Cardiac septum (tissue), 1 donor: Measurements from ENCODE around the gene PDZD2. TPM values are rescaled to one million over a fixed set of nuclear protein-coding genes. Genes with fewer than 3 reads are reported as not detected.

Experiments
- DNase-seq: peaks from one replicate; pipeline ENCODE4 v3.0.0-alpha.2; 2020; ENCODE audit warnings: low spot score
- intact Hi-C: fragments of 100-400 bp; cut with DNase I; formaldehyde crosslinking; loops from one replicate; pipeline ENCODE4 v1.14.0; 2022
- total RNA-seq: library from RNA; stranded (reverse); fragmentation: NEBNext Ultra II Directional; extraction: Animal tissue kit (Norgen Biotek cat#: 25700); gene quantifications from one replicate; pipeline ENCODE4 v1.2.1, GENCODE V29; 2021
- donor health status: DM: no; HTN: no; CAD: no.

PDZD2 gene
- total RNA-seq, 1 donor from 2014 or later, result 67.1 TPM

DNA sequence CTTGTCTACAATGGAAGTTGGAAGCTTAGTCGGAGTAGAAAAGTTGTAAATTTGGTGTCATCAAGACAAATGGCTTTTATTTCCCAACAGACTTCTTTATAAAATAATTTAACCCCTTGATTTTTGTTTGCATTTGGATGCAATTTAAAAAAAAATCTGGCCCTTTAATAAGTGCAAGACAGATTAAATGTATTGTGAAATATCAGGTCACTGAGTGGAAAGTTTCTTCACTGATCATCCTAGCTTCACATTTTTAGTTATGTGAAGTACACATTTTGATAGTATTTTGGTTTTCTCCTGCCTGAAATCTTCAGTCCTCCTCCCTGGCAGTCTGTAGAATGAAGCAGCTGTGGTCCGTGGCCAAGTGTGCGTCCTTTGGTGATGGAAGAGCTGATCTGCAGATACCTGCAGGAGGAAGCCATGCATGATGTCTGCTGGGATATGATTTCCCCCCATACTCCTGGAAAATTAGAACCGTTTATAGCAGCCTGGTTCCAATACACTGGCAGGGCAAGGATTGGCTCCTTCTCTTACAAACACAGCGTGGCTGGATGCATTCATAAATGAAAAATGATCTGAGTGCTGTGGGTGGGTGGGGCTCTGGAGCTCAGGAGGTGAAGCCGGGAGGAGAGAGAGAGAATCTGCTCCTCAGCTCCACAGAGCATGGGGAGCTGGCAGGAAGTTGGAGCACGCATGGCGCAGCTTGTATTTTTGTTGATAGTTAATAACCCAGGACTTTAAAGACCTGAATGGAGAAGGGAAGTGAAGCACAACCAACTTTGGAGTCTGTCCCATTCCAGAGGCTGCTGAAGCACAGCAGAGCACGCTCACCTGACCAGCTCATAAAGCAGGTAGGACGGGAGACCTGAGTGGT is 296.8 kb downstream of the PDZD2 start:
- DNase-seq, result no peak
- intact Hi-C loops, result no loop called here

DNA sequence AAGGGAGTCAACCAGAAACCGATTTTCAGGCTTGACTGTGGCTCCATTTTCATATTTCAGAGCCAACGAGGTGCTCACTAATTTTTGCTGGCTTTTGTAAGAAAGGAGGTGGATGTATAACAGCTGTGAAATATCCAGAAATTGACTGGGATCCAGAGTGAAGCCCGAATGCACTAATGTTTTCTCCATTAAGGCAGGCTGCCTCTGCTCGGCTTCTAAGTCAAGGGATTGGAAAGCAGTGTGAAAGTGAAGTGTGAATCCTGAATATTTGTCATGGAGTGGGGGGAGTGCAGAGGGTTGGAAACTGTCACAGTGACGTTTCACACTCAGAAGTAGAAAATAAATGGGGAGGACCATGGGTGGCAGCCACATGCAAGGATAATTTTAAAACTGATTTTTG is 297.8 kb downstream of the PDZD2 start:
- no peak for DNase-seq
- intact Hi-C loops, result no loop called here

DNA sequence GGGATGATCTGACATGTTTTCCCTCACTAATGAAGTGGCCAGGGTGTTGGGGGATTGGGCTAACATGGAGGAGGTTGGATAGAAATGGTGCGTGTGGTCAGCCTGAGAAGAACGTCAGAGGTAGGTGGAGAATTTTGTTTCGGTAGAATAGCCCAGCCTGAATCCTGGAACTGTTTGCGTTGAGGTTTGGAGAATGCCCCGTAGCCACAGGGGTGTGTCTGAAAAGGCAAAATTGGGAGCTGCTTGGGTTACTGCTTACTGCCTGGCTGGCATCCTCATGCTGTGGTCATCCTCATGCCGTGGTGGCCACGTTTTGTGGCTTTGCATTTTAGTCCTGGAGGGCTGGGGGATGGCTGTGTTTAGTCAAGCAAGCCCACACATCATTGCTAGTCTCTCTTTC is 298.3 kb downstream of the PDZD2 start:
- no peak for DNase-seq

DNA sequence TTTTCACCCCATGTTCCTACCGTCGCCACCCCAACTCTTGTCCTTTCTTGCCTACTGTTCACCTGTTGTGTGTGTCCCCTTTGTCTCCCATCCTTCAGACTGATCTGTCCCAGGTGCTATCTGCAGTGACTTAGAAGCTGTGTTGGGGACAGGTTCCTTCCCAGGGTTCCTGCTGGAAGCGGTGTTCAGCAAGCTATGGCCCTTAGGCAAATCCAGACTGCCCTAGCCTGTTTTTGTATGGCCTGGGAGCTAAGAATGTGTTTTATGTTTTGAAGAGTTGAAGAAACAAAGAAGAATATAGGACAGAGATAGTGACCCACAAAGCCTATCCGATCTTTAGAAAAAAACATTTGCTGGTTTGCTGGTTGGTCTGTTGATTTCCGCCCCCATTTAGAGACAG is 298.8 kb downstream of the PDZD2 start:
- no peak for DNase-seq
- intact Hi-C loops, result no loop called here

More for the DNA sequence above, 298.3 kb downstream of the PDZD2 start:
- intact Hi-C loops, result no loop called here

DNA sequence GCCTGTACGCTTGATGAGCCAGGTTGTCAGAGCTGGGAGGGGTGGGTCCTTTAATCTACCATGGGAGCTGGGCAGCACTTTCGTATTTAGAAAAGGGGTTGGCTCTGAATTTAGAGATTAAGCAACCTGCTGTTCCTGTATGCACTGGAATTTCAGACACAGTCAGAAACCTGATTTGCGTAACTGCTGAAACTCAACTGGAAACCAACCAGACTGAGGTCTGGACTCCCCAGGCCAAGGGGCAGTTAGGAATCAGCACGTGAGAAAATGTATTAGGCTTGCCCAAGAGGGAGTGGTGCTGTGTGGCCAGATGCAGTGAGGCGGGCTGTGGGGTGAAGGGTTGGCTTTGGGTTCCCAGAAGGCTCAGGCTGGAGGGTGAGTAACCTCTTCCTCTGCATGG is 300.2 kb downstream of the PDZD2 start:
- no peak for DNase-seq
- intact Hi-C loops, result no loop called here

DNA sequence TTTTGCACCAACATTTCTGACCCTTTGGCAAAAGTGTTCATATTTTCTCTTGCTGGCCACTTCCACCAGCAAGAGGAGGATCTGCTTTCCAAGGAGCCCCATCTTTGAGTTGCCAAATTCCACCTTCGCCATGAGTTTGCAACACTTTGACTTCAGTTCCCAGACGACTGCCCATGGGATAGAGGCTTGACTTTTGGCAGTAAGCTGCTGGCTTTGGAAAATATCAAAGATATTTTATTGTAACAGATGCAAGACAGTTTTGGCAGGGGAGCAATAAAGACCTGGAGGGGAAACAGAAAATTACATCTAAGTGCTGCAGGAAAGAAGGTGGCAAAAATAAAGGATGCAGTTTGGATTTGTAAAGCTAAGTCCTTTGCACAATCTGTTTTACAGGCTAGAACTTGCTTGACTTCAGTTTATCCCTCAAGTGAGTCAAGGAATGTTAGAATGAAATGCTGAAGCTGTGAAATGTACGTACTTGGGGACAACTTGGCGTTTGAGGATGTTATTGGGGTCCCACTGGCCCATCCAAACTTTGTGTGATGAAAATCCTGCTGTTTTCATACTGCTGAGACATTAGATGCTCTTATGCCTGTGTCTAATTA is 302.3 kb downstream of the PDZD2 start:
- intact Hi-C loops, result no loop called here
- DNase-seq, result no peak

DNA sequence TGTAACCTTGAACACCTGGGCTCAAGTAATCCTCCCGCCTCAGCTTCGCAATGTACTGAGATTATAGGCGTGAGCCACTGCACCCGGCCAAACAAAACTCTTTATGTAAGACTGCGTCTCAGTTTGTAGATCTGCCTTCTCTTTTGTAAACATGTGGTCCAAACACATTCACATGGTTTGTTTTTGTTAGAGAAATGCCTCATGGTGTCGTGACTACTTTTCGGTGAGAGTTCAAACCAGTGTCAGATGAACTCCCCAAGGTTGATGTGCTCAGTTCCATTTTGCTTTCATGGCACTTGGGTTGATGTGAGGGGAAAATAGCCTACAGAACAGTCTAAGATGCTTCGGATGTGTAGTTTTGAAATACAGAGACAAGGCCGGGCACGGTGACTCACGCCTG is 303.6 kb downstream of the PDZD2 start:
- no peak for DNase-seq
- intact Hi-C loops, result no loop called here

DNA sequence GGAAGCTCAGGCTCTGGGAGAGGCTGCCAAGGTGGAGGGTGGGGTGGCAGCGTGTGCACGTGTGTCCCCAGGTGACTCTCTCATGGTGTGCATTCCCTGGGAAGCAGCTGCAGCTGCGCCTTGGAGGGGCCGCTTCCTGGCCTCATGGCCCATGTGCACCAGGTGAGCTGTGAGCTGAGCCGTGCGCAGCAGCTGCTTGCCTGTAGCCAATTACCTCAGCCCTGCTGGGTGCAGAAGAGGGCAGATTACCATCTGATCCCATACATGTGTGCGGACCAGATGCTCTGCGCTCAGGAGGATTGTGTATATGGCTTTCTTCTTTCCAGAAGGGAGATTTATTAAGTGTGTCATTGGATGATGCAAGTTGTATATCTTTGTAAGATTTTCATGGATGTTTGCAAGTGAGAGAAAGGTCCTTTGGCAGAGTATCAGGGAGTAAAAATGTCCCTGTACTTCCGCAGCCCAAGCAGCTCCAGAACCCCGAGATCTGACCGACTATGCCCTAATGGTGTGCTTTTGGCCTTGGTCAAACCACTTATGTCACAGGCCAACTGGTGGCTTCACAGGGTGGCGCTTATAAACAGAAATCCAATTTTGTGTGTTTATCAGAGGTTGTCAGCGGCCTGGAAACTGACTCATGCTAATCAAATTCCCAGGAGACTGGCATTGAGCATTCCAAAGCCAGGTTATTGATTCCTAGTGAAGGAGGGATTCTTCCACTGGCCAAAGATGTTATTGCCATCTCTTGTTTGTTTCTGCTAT is 305.9 kb downstream of the PDZD2 start:
- DNase-seq, result no peak
- intact Hi-C loops, result no loop called here

DNA sequence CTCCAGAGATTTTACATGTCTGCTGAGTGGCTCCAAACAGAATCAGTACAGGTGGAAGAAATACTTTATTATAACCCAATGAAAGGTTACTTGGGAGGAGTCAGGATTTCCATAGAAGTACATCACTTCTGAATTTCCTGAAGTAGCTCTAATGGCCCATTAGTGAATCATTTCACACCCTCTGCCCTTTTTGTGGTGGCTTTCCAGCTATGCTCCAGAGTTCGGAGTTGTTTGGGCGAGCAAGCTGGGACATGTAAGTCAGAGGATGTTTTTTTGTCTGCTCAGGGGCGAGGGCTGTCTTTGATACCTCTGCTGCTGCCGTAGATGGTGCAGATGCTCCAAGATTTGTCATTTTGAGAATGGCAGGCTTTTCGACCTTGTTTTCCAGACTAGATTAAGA is 309.1 kb downstream of the PDZD2 start:
- no peak for DNase-seq
- intact Hi-C loops, result no loop called here

DNA sequence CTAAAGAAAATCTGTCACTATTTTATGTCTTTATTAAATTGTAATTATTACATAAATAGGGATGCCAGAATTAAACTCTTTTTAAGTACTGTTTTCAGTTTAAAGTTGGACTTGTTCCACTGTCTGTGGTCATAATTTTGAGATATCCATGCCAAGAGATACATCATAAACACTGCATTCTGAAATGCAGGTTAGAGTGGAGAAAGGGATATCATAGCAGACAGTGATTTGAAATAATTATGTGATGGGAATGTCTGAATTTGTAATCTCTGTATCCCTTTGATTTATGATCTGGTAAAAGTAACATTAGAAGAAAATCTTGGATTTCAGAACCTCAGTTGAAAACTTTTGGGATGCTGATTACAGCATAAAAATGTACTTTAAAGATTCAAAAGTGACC is 313.1 kb downstream of the PDZD2 start:
- no peak for DNase-seq
- intact Hi-C loops, result no loop called here

DNA sequence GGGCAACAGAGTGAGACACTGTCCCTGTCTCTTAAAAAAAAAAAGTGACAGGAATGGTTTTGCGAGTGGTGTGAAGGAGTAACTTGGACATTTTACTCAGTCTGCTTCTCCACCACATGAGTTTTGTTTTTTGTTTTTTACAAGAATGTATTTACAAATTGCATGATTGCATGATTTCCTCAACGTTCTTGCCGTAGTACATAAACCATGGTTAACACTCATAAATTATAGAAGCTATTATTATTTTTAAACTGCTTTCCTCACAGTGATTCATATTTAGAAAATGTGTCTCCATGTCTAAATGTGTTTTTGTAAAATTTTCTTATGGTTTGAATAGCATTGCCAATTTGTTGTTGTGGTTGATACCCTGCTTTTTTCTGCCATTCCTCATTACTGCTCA is 315.2 kb downstream of the PDZD2 start:
- no peak for DNase-seq
- intact Hi-C loops, result no loop called here

DNA sequence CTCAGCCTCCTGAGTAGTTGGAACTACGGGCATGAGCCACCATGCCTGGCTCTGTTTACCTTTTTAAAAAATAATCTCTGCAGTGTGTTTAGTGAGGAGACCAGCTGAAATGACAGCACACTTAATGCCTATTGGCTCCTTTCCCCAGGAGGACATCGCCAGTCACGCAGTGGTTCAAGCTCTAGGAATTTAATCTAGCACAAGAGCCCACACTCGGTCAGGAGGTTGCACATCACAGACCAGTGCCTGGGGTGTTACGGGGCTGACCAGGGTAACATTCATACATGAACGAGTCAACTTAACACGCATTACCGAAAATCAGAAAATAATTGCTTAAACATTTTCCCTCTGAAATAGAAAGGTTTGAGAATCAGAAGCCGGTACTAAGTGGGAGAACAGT is 318.2 kb downstream of the PDZD2 start:
- intact Hi-C loops, result no loop called here
- DNase-seq, result no peak

DNA sequence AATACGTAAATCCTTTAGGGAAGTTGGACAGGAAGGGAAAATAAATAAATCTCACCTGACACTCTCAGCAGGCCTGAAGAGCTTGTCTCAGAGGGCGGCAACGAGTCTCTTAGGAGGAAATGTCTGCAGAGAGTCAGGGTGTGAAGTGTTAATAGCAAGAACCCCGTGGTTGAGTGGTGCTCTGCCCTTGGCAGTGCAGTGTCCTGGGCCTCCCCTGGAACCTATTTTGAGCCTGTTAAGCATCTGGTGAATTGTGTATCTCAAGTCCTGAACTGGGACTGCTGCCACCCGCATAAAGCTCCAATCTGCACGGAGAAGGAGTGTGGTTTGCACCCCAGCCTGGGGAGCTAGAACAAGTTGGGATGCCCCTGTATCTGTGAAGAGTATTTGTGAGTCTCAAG is 323.4 kb downstream of the PDZD2 start:
- intact Hi-C loops, result loop anchor here (5.0 kb wide), 1 partner anchor 65 kb away; no protein-coding TSS in a partner anchor
- peak; percentile 77 for DNase-seq

DNA sequence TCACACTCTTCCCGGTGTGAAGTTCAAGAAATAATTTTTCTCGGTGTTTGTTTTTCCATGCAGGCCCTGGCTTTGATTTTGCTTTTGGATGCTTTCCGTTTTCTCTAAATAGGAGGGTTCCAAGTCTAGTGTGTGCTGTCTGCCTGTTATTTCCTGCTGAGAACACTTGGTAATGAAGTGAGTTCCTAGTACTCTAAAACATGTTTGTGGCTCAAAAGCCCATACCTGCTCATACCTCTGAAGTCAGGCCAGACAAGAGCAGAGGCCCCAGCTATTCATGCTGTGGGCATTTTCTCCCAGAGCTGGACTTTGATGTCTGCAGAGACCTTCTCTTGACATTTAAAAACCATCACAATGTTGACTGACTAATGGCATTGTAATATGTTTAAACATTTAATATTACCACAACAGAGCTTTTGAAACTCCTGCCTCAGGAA is 324.0 kb downstream of the PDZD2 start:
- intact Hi-C loops, result loop anchor here (5.0 kb wide), 1 partner anchor 64 kb away; no protein-coding TSS in a partner anchor

DNA sequence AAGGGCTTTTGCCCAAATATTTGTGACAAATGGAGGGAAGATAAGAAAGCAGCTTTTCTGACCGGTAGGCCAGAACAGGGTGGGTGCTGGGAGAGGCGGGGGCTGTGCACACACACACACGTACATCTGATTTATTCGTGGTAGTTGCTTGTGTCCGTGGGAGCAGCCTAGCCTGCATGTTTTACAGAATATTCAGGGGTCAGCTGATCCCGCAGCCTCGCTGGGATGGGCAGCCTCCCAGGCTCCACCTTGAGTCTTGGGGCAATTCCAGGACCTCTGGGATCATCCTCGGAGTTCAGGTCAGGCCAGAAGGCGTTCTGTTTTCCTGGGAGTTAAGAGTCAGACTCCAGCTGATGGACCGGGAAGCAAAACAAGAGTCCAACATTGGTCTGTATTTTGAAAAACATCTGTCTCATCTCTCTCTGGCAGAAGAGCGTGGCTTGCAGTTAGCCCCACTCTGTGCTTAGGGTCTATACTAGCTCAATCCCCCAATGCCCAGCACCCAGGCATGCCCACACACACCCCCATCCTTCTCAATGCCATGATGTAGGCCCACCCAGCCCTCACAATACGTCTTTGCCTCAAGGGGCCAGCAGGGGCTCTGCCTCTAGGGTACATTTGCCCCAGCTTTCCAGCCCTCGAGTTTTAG is 324.6 kb downstream of the PDZD2 start:
- no peak for DNase-seq
- intact Hi-C loops, result loop anchor here (5.0 kb wide), 1 partner anchor 64 kb away; no protein-coding TSS in a partner anchor

More for the DNA sequence above, 324.0 kb downstream of the PDZD2 start:
- no peak for DNase-seq

DNA sequence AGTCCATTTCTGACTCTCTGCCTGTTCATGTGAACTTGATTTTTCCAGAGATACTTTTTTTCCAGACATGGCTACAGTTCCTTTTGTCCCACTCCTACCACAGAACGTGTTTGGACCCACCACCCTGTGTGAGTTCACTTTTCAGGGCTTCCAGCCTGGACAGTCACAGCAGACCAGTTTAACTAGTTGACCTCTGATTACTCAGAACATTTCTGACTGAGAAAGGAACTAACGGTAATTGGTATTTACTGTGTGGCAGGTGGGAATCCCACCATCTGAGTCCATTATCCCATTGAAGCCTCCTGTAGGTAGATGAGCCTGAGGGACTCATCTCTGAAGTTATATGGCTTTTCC is 325.1 kb downstream of the PDZD2 start:
- intact Hi-C loops, result loop anchor here (5.0 kb wide), 1 partner anchor 63 kb away; no protein-coding TSS in a partner anchor
- DNase-seq, result no peak

DNA sequence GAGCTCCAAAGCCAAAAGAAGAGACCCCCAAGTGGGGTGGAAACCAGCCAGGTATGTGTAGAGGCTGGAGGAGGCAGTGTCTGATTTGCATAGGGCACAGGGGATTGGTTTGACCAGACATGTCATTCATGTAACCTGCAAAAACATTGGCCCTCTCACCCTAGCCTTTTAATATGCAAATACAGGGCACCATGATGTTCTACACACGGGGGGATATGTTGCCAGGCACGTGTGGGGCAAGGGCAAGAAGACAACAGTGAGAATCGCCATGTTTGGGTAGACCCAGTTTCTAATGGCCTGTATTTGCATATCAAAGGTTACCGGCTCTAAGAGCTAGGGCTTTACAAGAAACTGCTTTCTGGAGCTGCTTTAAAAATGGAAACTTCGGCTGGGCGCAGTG is 326.3 kb downstream of the PDZD2 start:
- no peak for DNase-seq
- intact Hi-C loops, result no loop called here

DNA sequence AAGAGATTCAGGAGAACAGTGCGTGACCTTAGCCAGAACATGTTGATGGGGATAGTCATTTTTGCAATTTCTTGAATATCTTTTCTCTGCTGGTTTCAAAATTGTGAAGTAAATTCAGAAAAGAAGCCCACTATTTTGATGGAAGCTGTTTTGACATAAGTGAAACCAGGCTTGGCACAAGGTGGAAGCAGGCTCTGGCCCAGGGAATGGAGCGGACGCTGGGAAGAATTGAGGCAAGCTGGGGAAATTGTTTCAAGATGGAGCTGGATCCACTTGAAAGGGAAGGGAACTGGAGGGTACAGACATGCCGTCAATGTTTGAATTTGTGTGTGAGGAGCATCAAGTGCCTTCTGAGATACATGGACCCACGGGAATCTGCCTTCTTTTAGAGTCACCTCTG is 328.0 kb downstream of the PDZD2 start:
- intact Hi-C loops, result no loop called here
- no peak for DNase-seq

DNA sequence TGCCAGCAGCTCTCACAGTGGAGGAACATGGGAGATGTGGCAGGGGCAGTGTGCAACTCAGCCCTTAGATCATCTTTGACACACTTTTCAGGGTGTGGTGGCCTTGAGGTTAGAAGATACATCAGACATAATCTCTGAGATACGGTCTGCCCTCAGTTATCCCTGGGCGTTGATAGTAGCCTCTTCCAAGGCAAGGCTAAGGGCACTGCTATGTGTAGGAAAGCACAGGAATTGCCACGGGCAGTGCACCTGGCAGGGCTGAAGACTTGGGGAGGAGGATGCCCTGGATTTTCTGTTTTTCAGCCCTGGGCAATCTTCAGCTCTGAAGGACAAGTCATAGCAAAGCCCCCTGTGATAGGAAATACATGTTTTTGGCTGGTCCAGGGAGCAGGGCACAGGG is 328.5 kb downstream of the PDZD2 start:
- DNase-seq, result no peak
- intact Hi-C loops, result no loop called here

DNA sequence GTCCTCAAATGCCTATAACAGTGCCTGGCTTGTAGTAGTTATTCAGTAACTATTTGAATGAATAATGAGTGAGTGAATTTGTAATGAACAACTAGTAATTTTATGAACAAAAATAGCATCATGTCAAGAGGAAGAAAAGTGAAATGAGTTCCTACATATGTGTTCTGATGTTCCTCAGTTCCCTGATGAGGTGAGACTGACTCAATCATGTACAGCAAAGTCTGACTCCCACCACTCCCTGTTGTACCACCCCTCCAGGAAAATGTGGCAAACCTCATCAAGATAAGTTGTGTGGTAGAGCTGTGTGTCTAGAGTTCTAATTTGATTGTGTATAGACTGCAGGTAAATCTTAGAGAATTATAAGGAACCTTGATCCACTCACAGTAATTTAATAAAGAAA is 333.6 kb downstream of the PDZD2 start:
- DNase-seq, result no peak
- intact Hi-C loops, result no loop called here
